Fibroblast of skin of left quadriceps (primary cell): ENCODE measurements around the gene SLC36A2.
"Not testable (repeated sequence)": the region's sequence is repeated elsewhere in the genome, so short reads cannot be mapped to it uniquely, and the experiment has no call there.

Experiments used
- DNase-seq, 2 experiments: peaks; one replicate each; pipeline ENCODE4 v3.0.0-alpha.2; 2013; ENCODE audit warnings: low read depth in 2 of 2

SLC36A2 gene

GRCh38 chr5:151347369-151347768 lies at the start of gene SLC36A2:
Gene SLC36A2, minus strand, starts transcription at chr5:151347559. Its CDS starts 99 bp downstream, at chr5:151347460.
- no peak for DNase-seq

- no peak for DNase-seq
Measured at GRCh38 chr5:151388960-151389359, 41.6 kb upstream of the SLC36A2 start.

GRCh38 chr5:151384106-151384505 lies 36.7 kb upstream of the SLC36A2 start:
- DNase-seq = no peak

GRCh38 chr5:151383011-151383410 lies 35.7 kb upstream of the SLC36A2 start:
- DNase-seq = no peak

GRCh38 chr5:151382576-151382975 lies 35.2 kb upstream of the SLC36A2 start:
- DNase-seq = no peak

GRCh38 chr5:151381899-151382298 lies 34.5 kb upstream of the SLC36A2 start:
- DNase-seq = no peak

GRCh38 chr5:151378616-151379015 lies 31.3 kb upstream of the SLC36A2 start:
- DNase-seq = no peak

- no peak for DNase-seq
Measured at GRCh38 chr5:151374539-151374938, 27.2 kb upstream of the SLC36A2 start.

- not testable (repeated sequence) for DNase-seq
Measured at GRCh38 chr5:151367038-151367437, 19.7 kb upstream of the SLC36A2 start.

GRCh38 chr5:151363673-151364072 lies 16.3 kb upstream of the SLC36A2 start:
- DNase-seq = no peak

GRCh38 chr5:151362970-151363369 lies 15.6 kb upstream of the SLC36A2 start:
- no peak for DNase-seq

- DNase-seq = no peak
Measured at GRCh38 chr5:151359391-151359790, 12.0 kb upstream of the SLC36A2 start.

- no peak for DNase-seq
Measured at GRCh38 chr5:151357792-151358191, 10.4 kb upstream of the SLC36A2 start.

- no peak for DNase-seq
Measured at GRCh38 chr5:151357097-151357496, 9.7 kb upstream of the SLC36A2 start.

GRCh38 chr5:151351671-151352070 lies 4.3 kb upstream of the SLC36A2 start:
- DNase-seq = no peak

- no peak for DNase-seq
Measured at GRCh38 chr5:151348789-151349188, 1.4 kb upstream of the SLC36A2 start.

- DNase-seq = no peak
Measured at GRCh38 chr5:151345808-151346478, 1.4 kb downstream of the SLC36A2 start.

- DNase-seq = no peak
Measured at GRCh38 chr5:151345187-151345807, 2.1 kb downstream of the SLC36A2 start.

- DNase-seq = no peak
Measured at GRCh38 chr5:151344088-151344487, 3.3 kb downstream of the SLC36A2 start.

GRCh38 chr5:151340004-151340403 lies 7.4 kb downstream of the SLC36A2 start:
- no peak for DNase-seq

GRCh38 chr5:151338734-151339133 lies 8.6 kb downstream of the SLC36A2 start:
- DNase-seq = no peak

- no peak for DNase-seq
Measured at GRCh38 chr5:151332857-151333256, 14.5 kb downstream of the SLC36A2 start.

- DNase-seq = no peak
Measured at GRCh38 chr5:151328734-151329133, 18.6 kb downstream of the SLC36A2 start.

- DNase-seq = no peak
Measured at GRCh38 chr5:151327585-151327984, 19.8 kb downstream of the SLC36A2 start.
